Liver (tissue), 9 donors: ENCODE measurements around the gene DNAJA3. TPM values are rescaled to one million over a fixed set of nuclear protein-coding genes. Genes with fewer than 3 reads are reported as not detected.

Experiments
- DNase-seq: peaks from one replicate; pipeline ENCODE4 v3.0.0-alpha.2; 2017; ENCODE audit warnings: low spot score
- H3K27ac ChIP-seq, 2 donors: one replicate each; pipeline ENCODE4 v1.7.0; 2013; ENCODE audit warnings: inconsistent platforms in 2 of 2, low read length in 2 of 2, control low read depth in 1 of 2, low read depth in 1 of 2, mild to moderate bottlenecking in 1 of 2
- H3K27me3 ChIP-seq, 4 donors: one replicate each; pipeline versions ENCODE4 v1.6.1 to v1.7.0; 2013; ENCODE audit warnings: low read length in 3 of 4, inconsistent platforms in 1 of 4, mild to moderate bottlenecking in 1 of 4, moderate library complexity in 1 of 4; ENCODE audit not compliant: control insufficient read depth in 4 of 4, insufficient read depth in 4 of 4
- H3K36me3 ChIP-seq, 4 donors: one replicate each; pipeline versions ENCODE4 v1.6.1 to v1.7.0; 2013; ENCODE audit warnings: low read length in 3 of 4, mild to moderate bottlenecking in 3 of 4, low read depth in 1 of 4, moderate library complexity in 1 of 4; ENCODE audit not compliant: control insufficient read depth in 4 of 4, insufficient read depth in 3 of 4
- H3K4me1 ChIP-seq, 4 donors: one replicate each; pipeline versions ENCODE4 v1.6.1 to v1.7.0; 2013; ENCODE audit warnings: low read length in 3 of 4, mild to moderate bottlenecking in 3 of 4, moderate library complexity in 1 of 4; ENCODE audit not compliant: control insufficient read depth in 4 of 4, insufficient read depth in 4 of 4
- H3K4me3 ChIP-seq, 3 donors: one replicate each; pipeline versions ENCODE4 v1.6.1 to v1.7.0; 2013; ENCODE audit warnings: low read length in 3 of 3, control low read depth in 1 of 3, low read depth in 1 of 3, mild to moderate bottlenecking in 1 of 3
- H3K9ac ChIP-seq, 2 donors: one replicate each; pipeline ENCODE4 v1.7.0; 2013; ENCODE audit warnings: low read length in 2 of 2, mild to moderate bottlenecking in 2 of 2, moderate library complexity in 2 of 2, control low read depth in 1 of 2, low read depth in 1 of 2
- H3K9me3 ChIP-seq, 4 donors: one replicate each; pipeline versions ENCODE4 v1.6.1 to v1.7.0; 2013; ENCODE audit warnings: low read length in 3 of 4; ENCODE audit not compliant: control insufficient read depth in 4 of 4
- EGR1 ChIP-seq, 2 donors: IDR thresholded peaks; 2 replicates each; pipeline ENCODE4 v1.6.1; 2016 to 2018; ENCODE audit warnings: antibody characterized with exemption in 2 of 2, low read depth in 2 of 2
- FOXA1 ChIP-seq: IDR thresholded peaks from 2 replicates; pipeline ENCODE4 v1.6.1; 2016; ENCODE audit warnings: antibody characterized with exemption
- FOXA2 ChIP-seq: IDR thresholded peaks from 2 replicates; pipeline ENCODE4 v1.6.1; 2016; ENCODE audit warnings: antibody characterized with exemption
- GABPA ChIP-seq, 2 donors: IDR thresholded peaks in 1 of 2; conservative IDR thresholded peaks in 1 of 2; 2 replicates each; pipeline ENCODE4 v1.6.1; 2016; ENCODE audit warnings: antibody characterized with exemption in 2 of 2, mild to moderate bottlenecking in 1 of 2, moderate library complexity in 1 of 2
- HNF4G ChIP-seq: IDR thresholded peaks from 2 replicates; pipeline ENCODE4 v1.6.1; 2016; ENCODE audit warnings: antibody characterized with exemption
- JUND ChIP-seq, 2 donors: IDR thresholded peaks; 2 replicates each; pipeline ENCODE4 v1.6.1; 2016; ENCODE audit warnings: antibody characterized with exemption in 2 of 2
- NR2F2 ChIP-seq: IDR thresholded peaks from 2 replicates; pipeline ENCODE4 v1.6.1; 2016; ENCODE audit warnings: antibody characterized with exemption
- RAD21 ChIP-seq, 2 donors: IDR thresholded peaks; 2 replicates each; pipeline ENCODE4 v1.6.1; 2016; ENCODE audit warnings: antibody characterized with exemption in 2 of 2, mild to moderate bottlenecking in 2 of 2
- TAF1 ChIP-seq: conservative IDR thresholded peaks from 2 replicates; pipeline ENCODE4 v1.6.1; 2016; ENCODE audit warnings: antibody characterized with exemption, mild to moderate bottlenecking
- YY1 ChIP-seq: IDR thresholded peaks from 2 replicates; pipeline ENCODE4 v1.6.1; 2016; ENCODE audit warnings: antibody characterized with exemption, mild to moderate bottlenecking
- WGBS: extraction: QIAGEN DNeasy Blood & Tissue Kit; methylation state at CpG from one replicate; pipeline ENCODE4 v1.1.7; 2013; 5-methylcytosine and 5-hydroxymethylcytosine counted together
- polyA plus RNA-seq, 2 donors: library from polyadenylated mRNA; stranded (reverse) in 1 of 2; unstranded in 1 of 2; fragments of 200-250 nt in 1 of 2; fragments of >200 nt in 1 of 2; fragmentation: Nextera tagmentation in 1 of 2; extraction: Ambion mirVana in 1 of 2; gene quantifications; one replicate each; pipeline versions ENCODE4 v1.2.1 to v1.2.3, GENCODE V29; 2013 to 2015
- total RNA-seq, 2 donors: library from RNA; depleted of rRNA; stranded (reverse); fragments of >200 nt; gene quantifications; one replicate each; pipeline ENCODE4 v1.2.3, GENCODE V29; 2014
- TF ChIP-seq, protein P1 (sequence below): IDR thresholded peaks from 2 replicates; pipeline ENCODE4 v1.6.1; 2016; ENCODE audit warnings: antibody characterized with exemption
- TF ChIP-seq, protein P2 (sequence below): IDR thresholded peaks from 2 replicates; pipeline ENCODE4 v1.6.1; 2016; ENCODE audit warnings: antibody characterized with exemption
- TF ChIP-seq, protein P3 (sequence below): fragments of 150-350 bp; IDR thresholded peaks from 2 replicates; pipeline ENCODE4 v1.5.1; 2017; ENCODE audit warnings: improper control_type of control experiment, low read depth, low read length; ENCODE audit not compliant: missing input control
- TF ChIP-seq, protein P4 (sequence below): IDR thresholded peaks from 2 replicates; pipeline ENCODE4 v1.6.1; 2016; ENCODE audit warnings: antibody characterized with exemption
- donor health status: healthy.
- donor health status: healthy.
- donor health status: healthy.
- donor health status: healthy.
- donor health status: healthy.

The DNAJA3 gene
- total and polyA plus RNA-seq, 4 donors, result 39.6 to 86.3 (median 65.6) TPM

DNA sequence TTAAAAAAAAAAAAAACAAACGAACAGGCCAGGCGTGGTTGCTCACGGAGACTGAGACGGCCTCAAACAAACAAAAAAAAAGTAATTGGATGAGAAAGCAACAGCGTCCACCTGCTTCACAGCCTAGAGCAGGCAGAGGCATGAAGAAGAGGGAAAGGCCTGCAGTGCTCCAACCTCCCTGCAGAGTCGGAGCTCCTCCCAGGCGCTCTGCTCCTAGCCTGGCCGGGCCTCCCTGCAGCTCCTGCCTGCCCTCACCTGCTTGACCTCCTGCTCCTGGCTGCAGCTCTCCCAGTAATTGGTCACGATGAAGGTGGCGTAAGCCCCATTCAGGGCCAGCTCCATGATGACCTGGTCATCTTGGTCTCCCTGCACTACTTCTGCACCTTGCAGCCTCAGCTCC, 43.3 kb downstream of the DNAJA3 start:
- no peak for TF ChIP-seq GABPA (IDR thresholded peaks at IDR 0.05 in 1 of 2, conservative IDR thresholded peaks at IDR 0.05 in 1 of 2)
- TF ChIP-seq, protein P1, sequence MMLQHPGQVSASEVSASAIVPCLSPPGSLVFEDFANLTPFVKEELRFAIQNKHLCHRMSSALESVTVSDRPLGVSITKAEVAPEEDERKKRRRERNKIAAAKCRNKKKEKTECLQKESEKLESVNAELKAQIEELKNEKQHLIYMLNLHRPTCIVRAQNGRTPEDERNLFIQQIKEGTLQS, result no peak
- TF ChIP-seq RAD21 (IDR thresholded peaks at IDR 0.05), result no peak
- TF ChIP-seq JUND (IDR thresholded peaks at IDR 0.05), result no peak
- no peak for TF ChIP-seq EGR1 (IDR thresholded peaks at IDR 0.05; ENCODE audit: low read depth in 2 of 2)
- TF ChIP-seq HNF4G, result no peak
- TF ChIP-seq FOXA2, result no peak
- no peak for TF ChIP-seq NR2F2
- TF ChIP-seq, protein P2, sequence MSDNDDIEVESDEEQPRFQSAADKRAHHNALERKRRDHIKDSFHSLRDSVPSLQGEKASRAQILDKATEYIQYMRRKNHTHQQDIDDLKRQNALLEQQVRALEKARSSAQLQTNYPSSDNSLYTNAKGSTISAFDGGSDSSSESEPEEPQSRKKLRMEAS, result no peak
- DNase-seq, result no peak
- H3K27ac ChIP-seq, result no peak overlapping the region
- no peak overlapping the region for H3K9ac ChIP-seq
- peaks cover 0 to 5% (median 4%) of the 10 kb centered on the region in 4 donors for H3K4me1 ChIP-seq
- H3K36me3 ChIP-seq, result peaks cover 9 to 25% (median 15%) of the 10 kb centered on the region in 4 donors
- H3K4me3 ChIP-seq, result no peak overlapping the region
- H3K27me3 ChIP-seq, result no peaks in the 10 kb centered on the region
- H3K9me3 ChIP-seq, result no peaks in the 10 kb centered on the region
- WGBS, result 86% methylated on average over 10 of the region's 10 CpGs

DNA sequence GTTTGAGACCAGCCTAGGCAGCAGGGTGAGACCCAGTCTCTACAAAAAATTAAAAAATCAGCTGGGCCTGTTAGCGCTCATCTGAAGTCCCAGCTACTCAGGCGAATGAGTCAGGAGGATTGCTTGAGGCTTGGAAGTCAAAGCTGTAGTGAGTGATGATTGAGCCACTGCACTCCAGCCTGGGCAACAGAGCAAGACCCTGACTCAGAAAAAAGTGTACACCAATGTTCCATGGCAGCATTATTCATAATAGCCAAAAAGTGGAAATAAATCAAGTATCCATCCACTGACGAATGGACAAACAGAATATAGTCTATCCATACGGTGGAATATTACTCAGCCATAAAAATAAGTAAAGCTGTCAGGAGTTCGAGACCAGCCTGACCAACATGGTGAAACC, 46.2 kb downstream of the DNAJA3 start:
- no peaks in the 10 kb centered on the region for H3K27me3 ChIP-seq
- H3K27ac ChIP-seq, result no peak overlapping the region
- H3K36me3 ChIP-seq, result peaks cover 0 to 9% (median 8%) of the 10 kb centered on the region in 4 donors
- WGBS, result 96% methylated on average over 5 of the region's 5 CpGs
- peaks cover 2 to 16% (median 12%) of the 10 kb centered on the region in 4 donors for H3K4me1 ChIP-seq
- no peak overlapping the region for H3K4me3 ChIP-seq
- no peak for TF ChIP-seq TAF1
- TF ChIP-seq, protein P3, sequence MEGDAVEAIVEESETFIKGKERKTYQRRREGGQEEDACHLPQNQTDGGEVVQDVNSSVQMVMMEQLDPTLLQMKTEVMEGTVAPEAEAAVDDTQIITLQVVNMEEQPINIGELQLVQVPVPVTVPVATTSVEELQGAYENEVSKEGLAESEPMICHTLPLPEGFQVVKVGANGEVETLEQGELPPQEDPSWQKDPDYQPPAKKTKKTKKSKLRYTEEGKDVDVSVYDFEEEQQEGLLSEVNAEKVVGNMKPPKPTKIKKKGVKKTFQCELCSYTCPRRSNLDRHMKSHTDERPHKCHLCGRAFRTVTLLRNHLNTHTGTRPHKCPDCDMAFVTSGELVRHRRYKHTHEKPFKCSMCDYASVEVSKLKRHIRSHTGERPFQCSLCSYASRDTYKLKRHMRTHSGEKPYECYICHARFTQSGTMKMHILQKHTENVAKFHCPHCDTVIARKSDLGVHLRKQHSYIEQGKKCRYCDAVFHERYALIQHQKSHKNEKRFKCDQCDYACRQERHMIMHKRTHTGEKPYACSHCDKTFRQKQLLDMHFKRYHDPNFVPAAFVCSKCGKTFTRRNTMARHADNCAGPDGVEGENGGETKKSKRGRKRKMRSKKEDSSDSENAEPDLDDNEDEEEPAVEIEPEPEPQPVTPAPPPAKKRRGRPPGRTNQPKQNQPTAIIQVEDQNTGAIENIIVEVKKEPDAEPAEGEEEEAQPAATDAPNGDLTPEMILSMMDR, result no peak
- TF ChIP-seq NR2F2, result no peak
- TF ChIP-seq FOXA2, result no peak
- TF ChIP-seq JUND (IDR thresholded peaks at IDR 0.05), result no peak
- TF ChIP-seq EGR1 (IDR thresholded peaks at IDR 0.05; ENCODE audit: low read depth in 2 of 2), result no peak
- TF ChIP-seq, protein P4, sequence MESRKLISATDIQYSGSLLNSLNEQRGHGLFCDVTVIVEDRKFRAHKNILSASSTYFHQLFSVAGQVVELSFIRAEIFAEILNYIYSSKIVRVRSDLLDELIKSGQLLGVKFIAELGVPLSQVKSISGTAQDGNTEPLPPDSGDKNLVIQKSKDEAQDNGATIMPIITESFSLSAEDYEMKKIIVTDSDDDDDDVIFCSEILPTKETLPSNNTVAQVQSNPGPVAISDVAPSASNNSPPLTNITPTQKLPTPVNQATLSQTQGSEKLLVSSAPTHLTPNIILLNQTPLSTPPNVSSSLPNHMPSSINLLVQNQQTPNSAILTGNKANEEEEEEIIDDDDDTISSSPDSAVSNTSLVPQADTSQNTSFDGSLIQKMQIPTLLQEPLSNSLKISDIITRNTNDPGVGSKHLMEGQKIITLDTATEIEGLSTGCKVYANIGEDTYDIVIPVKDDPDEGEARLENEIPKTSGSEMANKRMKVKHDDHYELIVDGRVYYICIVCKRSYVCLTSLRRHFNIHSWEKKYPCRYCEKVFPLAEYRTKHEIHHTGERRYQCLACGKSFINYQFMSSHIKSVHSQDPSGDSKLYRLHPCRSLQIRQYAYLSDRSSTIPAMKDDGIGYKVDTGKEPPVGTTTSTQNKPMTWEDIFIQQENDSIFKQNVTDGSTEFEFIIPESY, result no peak
- TF ChIP-seq HNF4G, result no peak
- no peak for TF ChIP-seq GABPA (IDR thresholded peaks at IDR 0.05 in 1 of 2, conservative IDR thresholded peaks at IDR 0.05 in 1 of 2)
- TF ChIP-seq FOXA1, result no peak
- TF ChIP-seq, protein P2, result no peak
- TF ChIP-seq YY1, result no peak
- TF ChIP-seq, protein P1, result no peak
- DNase-seq, result no peak
- no peak overlapping the region for H3K9ac ChIP-seq
- H3K9me3 ChIP-seq, result no peaks in the 10 kb centered on the region
